ENCODE data around the gene EEFSEC.

DNA sequence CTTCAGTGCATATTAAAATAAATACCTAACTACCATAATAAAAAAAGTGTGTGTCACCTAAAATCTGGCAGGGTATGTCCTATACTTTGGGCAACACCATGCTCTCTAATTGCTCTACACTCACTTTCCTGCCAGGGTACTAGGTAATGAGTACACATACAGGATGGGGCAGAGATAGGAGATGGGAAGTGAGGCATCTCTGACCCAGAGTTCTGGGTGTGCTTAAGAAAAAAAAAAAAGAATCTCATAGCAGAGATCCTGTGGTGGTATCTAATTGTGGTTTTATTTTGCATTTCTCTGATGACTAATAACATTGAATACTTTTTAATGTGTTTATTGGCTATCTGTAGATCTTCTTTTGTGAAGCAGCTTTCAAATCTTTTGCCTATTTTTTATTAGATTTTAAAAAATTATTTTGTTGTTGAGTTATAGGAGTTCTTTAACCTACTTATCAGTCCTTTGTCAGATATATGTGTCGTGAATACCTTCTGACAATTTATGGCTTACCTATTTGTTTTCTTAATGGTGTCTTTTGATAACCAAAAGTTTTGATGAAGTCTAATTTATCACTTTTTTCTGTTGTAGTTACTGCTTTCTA is 48.0 kb downstream of the EEFSEC start:
- TF ChIP-seq EZH2 (IDR thresholded peaks at IDR 0.05; ENCODE audit: low read depth, unreplicated experiment), result no peak
- no peak for TF ChIP-seq CTCF (conservative IDR thresholded peaks at IDR 0.05; ENCODE audit: low read depth in 2 of 2)
- no peak for TF ChIP-seq ETS1 (IDR thresholded peaks at IDR 0.05)
- no peak for TF ChIP-seq POLR2AphosphoS5 (IDR thresholded peaks at IDR 0.05; ENCODE audit: low read depth)
- no peak for TF ChIP-seq CREB1 (CRISPR knock-in tag; IDR thresholded peaks at IDR 0.05; ENCODE audit: low read depth)
- no peak for TF ChIP-seq REST (IDR thresholded peaks at IDR 0.05; ENCODE audit: unreplicated experiment)
